SK-N-SH treated with all-trans-retinoic acid at 6 μM for 48 hours (cell line): ENCODE results near the gene GLDN.

Experiments
- ESRRG ChIP-seq: fragments of 250-450 bp; sonication (Bioruptor Pico); IDR thresholded peaks from 2 replicates; pipeline ENCODE4 v1.6.1; 2021; ENCODE audit warnings: mild to moderate bottlenecking
- GLIS3 ChIP-seq: fragments of 250-450 bp; sonication (Bioruptor Pico); IDR thresholded peaks from 2 replicates; pipeline ENCODE4 v1.5.0; 2020; ENCODE audit warnings: mild to moderate bottlenecking, moderate library complexity
- RARB ChIP-seq: fragments of 250-450 bp; sonication (Bioruptor Pico); IDR thresholded peaks from 2 replicates; pipeline ENCODE4 v1.8.0; 2021; ENCODE audit warnings: mild to moderate bottlenecking, moderate library complexity
- TCF4 ChIP-seq: fragments of 250-450 bp; sonication (Bioruptor Pico); IDR thresholded peaks from 2 replicates; pipeline ENCODE4 v1.8.0; 2021; ENCODE audit warnings: mild to moderate bottlenecking, moderate library complexity, borderline replicate concordance
- ZC3H10 ChIP-seq: fragments of 250-450 bp; sonication (Bioruptor Pico); IDR thresholded peaks from 2 replicates; pipeline ENCODE4 v1.5.1; 2021; ENCODE audit warnings: mild to moderate bottlenecking, moderate library complexity
- ZFP3 ChIP-seq: fragments of 250-450 bp; sonication (Bioruptor Pico); IDR thresholded peaks from 2 replicates; pipeline ENCODE4 v1.5.0; 2020; ENCODE audit warnings: mild to moderate bottlenecking, moderate library complexity
- ZFP30 ChIP-seq: fragments of 450-650 bp; formaldehyde crosslinking; IDR thresholded peaks from 2 replicates; pipeline ENCODE4 v1.5.0; 2022; ENCODE audit warnings: mild to moderate bottlenecking, moderate library complexity
- ZNF565 ChIP-seq: fragments of 450-650 bp; formaldehyde crosslinking; conservative IDR thresholded peaks from 2 replicates; pipeline ENCODE4 v1.5.0; 2020; ENCODE audit warnings: low read depth, mild to moderate bottlenecking, moderate library complexity
- ZNF8 ChIP-seq: fragments of 450-650 bp; formaldehyde crosslinking; IDR thresholded peaks from 2 replicates; pipeline ENCODE4 v1.5.0; 2020; ENCODE audit warnings: mild to moderate bottlenecking, moderate library complexity
- TF ChIP-seq, protein P1 (sequence below): fragments of 250-450 bp; sonication (Bioruptor Pico); IDR thresholded peaks from 2 replicates; pipeline ENCODE4 v1.5.1; 2020; ENCODE audit warnings: low read depth, mild to moderate bottlenecking, moderate library complexity
- TF ChIP-seq, protein P2 (sequence below): fragments of 250-450 bp; sonication (Bioruptor Pico); IDR thresholded peaks from 2 replicates; pipeline ENCODE4 v1.8.0; 2020; ENCODE audit warnings: mild to moderate bottlenecking, moderate library complexity, borderline replicate concordance

DNA sequence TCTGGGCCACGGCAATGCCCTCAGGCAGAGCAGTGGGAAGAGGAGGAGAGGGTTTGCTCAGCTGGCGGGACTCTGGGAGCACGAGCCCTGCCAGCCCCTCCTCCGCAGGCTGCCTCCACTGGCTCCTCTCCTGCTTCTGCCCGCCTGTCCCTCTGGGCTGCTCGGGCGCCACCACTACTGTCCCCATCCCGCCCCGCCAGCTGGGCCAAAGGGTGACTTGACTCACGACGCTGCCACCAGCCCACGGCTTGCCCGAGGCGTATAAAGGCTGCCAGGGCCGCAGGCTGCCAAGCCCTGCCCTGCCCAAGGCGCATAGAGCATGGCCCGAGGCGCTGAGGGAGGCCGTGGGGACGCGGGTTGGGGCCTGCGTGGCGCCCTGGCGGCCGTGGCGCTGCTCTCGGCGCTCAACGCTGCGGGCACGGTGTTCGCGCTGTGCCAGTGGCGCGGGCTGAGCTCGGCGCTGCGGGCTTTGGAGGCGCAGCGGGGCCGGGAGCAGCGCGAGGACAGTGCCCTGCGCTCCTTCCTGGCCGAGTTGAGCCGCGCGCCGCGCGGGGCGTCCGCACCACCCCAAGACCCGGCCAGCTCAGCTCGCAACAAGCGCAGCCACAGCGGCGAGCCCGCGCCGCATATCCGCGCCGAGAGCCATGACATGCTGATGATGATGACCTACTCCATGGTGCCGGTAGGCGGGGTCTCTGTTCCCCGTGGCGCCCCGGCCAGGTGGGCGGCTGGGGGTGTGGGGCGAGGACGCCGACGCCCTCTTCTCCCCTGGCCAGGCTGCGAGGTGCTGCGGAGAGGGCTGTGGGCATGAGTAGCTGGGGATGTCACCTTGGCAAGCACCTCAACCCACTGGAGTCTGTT lies at the start of gene GLDN:
- TF ChIP-seq, protein P1, sequence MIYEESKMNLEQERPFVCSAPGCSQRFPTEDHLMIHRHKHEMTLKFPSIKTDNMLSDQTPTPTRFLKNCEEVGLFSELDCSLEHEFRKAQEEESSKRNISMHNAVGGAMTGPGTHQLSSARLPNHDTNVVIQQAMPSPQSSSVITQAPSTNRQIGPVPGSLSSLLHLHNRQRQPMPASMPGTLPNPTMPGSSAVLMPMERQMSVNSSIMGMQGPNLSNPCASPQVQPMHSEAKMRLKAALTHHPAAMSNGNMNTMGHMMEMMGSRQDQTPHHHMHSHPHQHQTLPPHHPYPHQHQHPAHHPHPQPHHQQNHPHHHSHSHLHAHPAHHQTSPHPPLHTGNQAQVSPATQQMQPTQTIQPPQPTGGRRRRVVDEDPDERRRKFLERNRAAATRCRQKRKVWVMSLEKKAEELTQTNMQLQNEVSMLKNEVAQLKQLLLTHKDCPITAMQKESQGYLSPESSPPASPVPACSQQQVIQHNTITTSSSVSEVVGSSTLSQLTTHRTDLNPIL (CRISPR knock-in tag) = no peak
- TF ChIP-seq TCF4 = no peak
- no peak for TF ChIP-seq ZFP30 (CRISPR knock-in tag)
- TF ChIP-seq ZNF565 (CRISPR knock-in tag) = no peak
- TF ChIP-seq, protein P2, sequence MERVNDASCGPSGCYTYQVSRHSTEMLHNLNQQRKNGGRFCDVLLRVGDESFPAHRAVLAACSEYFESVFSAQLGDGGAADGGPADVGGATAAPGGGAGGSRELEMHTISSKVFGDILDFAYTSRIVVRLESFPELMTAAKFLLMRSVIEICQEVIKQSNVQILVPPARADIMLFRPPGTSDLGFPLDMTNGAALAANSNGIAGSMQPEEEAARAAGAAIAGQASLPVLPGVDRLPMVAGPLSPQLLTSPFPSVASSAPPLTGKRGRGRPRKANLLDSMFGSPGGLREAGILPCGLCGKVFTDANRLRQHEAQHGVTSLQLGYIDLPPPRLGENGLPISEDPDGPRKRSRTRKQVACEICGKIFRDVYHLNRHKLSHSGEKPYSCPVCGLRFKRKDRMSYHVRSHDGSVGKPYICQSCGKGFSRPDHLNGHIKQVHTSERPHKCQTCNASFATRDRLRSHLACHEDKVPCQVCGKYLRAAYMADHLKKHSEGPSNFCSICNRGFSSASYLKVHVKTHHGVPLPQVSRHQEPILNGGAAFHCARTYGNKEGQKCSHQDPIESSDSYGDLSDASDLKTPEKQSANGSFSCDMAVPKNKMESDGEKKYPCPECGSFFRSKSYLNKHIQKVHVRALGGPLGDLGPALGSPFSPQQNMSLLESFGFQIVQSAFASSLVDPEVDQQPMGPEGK (CRISPR knock-in tag) = no peak
- no peak for TF ChIP-seq GLIS3 (CRISPR knock-in tag)
- no peak for TF ChIP-seq RARB (CRISPR knock-in tag)
- TF ChIP-seq ESRRG (CRISPR knock-in tag) = no peak
- TF ChIP-seq ZNF8 (CRISPR knock-in tag) = no peak
- TF ChIP-seq ZC3H10 (CRISPR knock-in tag) = no peak
- TF ChIP-seq ZFP3 = no peak
